Measurements from ENCODE around the gene CNKSR3.

GRCh38 chr6:154390034-154390433 is 120.5 kb downstream of the CNKSR3 start:
- TF ChIP-seq RFX5 (IDR thresholded peaks at IDR 0.05; ENCODE audit: borderline replicate concordance, low read depth, low read length): no peak
- no peak for TF ChIP-seq ASH2L (IDR thresholded peaks at IDR 0.05; ENCODE audit: low read length)
